Measurements from ENCODE around the gene ISM2. TPM values are rescaled to one million over a fixed set of nuclear protein-coding genes. Genes with fewer than 3 reads are reported as not detected.

ISM2 gene
- total and polyA plus RNA-seq, 2 of the 8 experiments (the other 6 are each of a cell fraction or from before 2014, with no cell fraction given), result 0.52 to 0.79 TPM

- Histone ChIP-seq H4K20me1 (replicated peaks in 1 of 2; ENCODE audit: control insufficient read depth in 1 of 2, insufficient read depth in 2 of 2, low read length in 2 of 2) (peaks cover 0 to 2% of the 10 kb centered on the region in 2 experiments), H3K18ac (ENCODE audit: extremely low read depth, low read length) (no peak overlapping the region), H3K27ac (ENCODE audit: low read depth, low read length) (no peak overlapping the region), H3K9ac (replicated peaks in 1 of 4; ENCODE audit: extremely low read depth in 1 of 4, low read depth in 3 of 4, low read length in 3 of 4) (no peak overlapping the region; a peak in 1 of 7 replicates), H3K4me1 (replicated peaks in 1 of 4; ENCODE audit: control insufficient read depth in 3 of 4, insufficient read depth in 4 of 4, low read length in 3 of 4) (peaks cover 0 to 7% (median 3%) of the 10 kb centered on the region in 4 experiments; a peak in 4 of 7 replicates), H4K91ac (replicated peaks; ENCODE audit: insufficient read length, low read length) (no peak overlapping the region), H3K4me3 (ENCODE audit: extremely low read depth in 1 of 4, insufficient read depth in 2 of 4, low read depth in 3 of 4, low read length in 4 of 4) (peak overlapping the region; percentile 44 to 71 (median 54)), H3K9me3 (ENCODE audit: insufficient read depth in 2 of 2, low read depth in 1 of 2, low read length in 1 of 2) (no peaks in the 10 kb centered on the region), H3K14ac (ENCODE audit: insufficient read length) (no peak overlapping the region), H3K23me2 (ENCODE audit: low read depth, low read length) (peaks cover 14% of the 10 kb centered on the region; the same call in 1 of the 2 replicates), H3K4ac (replicated peaks; ENCODE audit: insufficient read length, low read depth, low read length) (no peak overlapping the region), H3K56ac (replicated peaks; ENCODE audit: insufficient read length, low read depth, low read length) (no peak overlapping the region), H3K4me2 (ENCODE audit: insufficient read depth in 1 of 2, low read depth in 2 of 2, low read length in 2 of 2) (peak overlapping the region; percentile 89 to 92), H3K23ac (ENCODE audit: insufficient read length) (no peak overlapping the region), H2BK20ac (ENCODE audit: low read length) (no peak overlapping the region), H3K36me3 (ENCODE audit: control insufficient read depth in 2 of 4, insufficient read depth in 4 of 4, low read length in 3 of 4) (no peaks in the 10 kb centered on the region; a peak in 1 of 8 replicates), H2BK5ac (ENCODE audit: low read depth, low read length) (no peak overlapping the region), H2BK15ac (ENCODE audit: low read length) (no peak overlapping the region), H3K79me1 (ENCODE audit: low read depth, low read length) (no peaks in the 10 kb centered on the region), H2AFZ (ENCODE audit: low read length) (peak overlapping the region; percentile 36; the same call in 1 of the 2 replicates), H2AK5ac (ENCODE audit: low read depth, low read length) (no peak overlapping the region), H2BK120ac (replicated peaks; ENCODE audit: low read depth, low read length) (no peak overlapping the region), H4K8ac (ENCODE audit: extremely low read depth, insufficient read depth, low read length) (no peak overlapping the region), H2BK12ac (ENCODE audit: low read depth, low read length) (no peak overlapping the region), H3K79me2 (ENCODE audit: control insufficient read depth in 1 of 2, insufficient read depth in 2 of 2, low read length in 2 of 2) (no peaks in the 10 kb centered on the region), H4K5ac (ENCODE audit: insufficient read length, low read depth, low read length) (no peak overlapping the region), H3K27me3 (replicated peaks in 1 of 4; ENCODE audit: control insufficient read depth in 3 of 4, extremely low read depth in 1 of 4, insufficient read depth in 3 of 4, low read length in 3 of 4) (peaks cover 26 to 44% (median 38%) of the 10 kb centered on the region in 4 experiments)
- POLR2A ChIA-PET (ENCODE audit: partially characterized antibody), result interaction anchor here (0.8 to 1.5 kb wide), 2 partner anchors 14 to 27 kb away, joined by 3 to 4 read pairs; no protein-coding TSS in a partner anchor
- CTCF ChIA-PET (ENCODE audit: partially characterized antibody), result interaction anchor here (2.3 kb wide), 1 partner anchor 40 kb away, joined by 11 read pairs; no protein-coding TSS in a partner anchor
- DNase-seq (ENCODE audit: low read depth in 1 of 2, low spot score in 2 of 2) (peak in 1 of 2 experiments; percentile 66), FAIRE-seq (no peak)
- WGBS, 2 experiments (ENCODE audit: extremely low coverage in 1 of 2, insufficient coverage in 1 of 2, insufficient read length in 1 of 2, insufficient replicate concordance in 2 of 2, low coverage in 1 of 2, low lambda C conversion rate in 2 of 2, missing lambda C conversion rate in 1 of 2), result 15% methylated on average over 27 of the region's 53 CpGs; no CpG with 5 or more reads in 1 of the 2 experiments
- TF ChIP-seq JUND (IDR thresholded peaks at IDR 0.05; ENCODE audit: low read length) (no peak), NRF1 (IDR thresholded peaks at IDR 0.05; ENCODE audit: low read depth, low read length) (no peak), GABPA (IDR thresholded peaks at IDR 0.05; ENCODE audit: borderline replicate concordance, insufficient read depth, low read length) (no peak), PHF8 (conservative IDR thresholded peaks at IDR 0.05; ENCODE audit: low read depth, low read length) (no peak), ASH2L (IDR thresholded peaks at IDR 0.05; ENCODE audit: low read length) (peak; percentile 51), KDM4A (IDR thresholded peaks at IDR 0.05; ENCODE audit: low read depth, low read length, severe bottlenecking) (no peak), TBP (IDR thresholded peaks at IDR 0.05; ENCODE audit: low read depth, low read length) (no peak), HDAC2 (IDR thresholded peaks at IDR 0.05; ENCODE audit: borderline replicate concordance in 1 of 2, low read depth in 2 of 2, low read length in 2 of 2) (no peak), RAD21 (IDR thresholded peaks at IDR 0.05 in 1 of 2, conservative IDR thresholded peaks at IDR 0.05 in 1 of 2; ENCODE audit: low read depth in 2 of 2, low read length in 2 of 2) (no peak), RBBP5 (IDR thresholded peaks at IDR 0.05; ENCODE audit: borderline replicate concordance, low read depth, low read length) (peak; percentile 21; the same call in 1 of the 2 replicates), EZH2 (IDR thresholded peaks at IDR 0.05; ENCODE audit: low read depth, low read length, severe bottlenecking) (peak; percentile 46), BRCA1 (IDR thresholded peaks at IDR 0.05; ENCODE audit: low read depth, low read length) (no peak)
These were observed 440 bp upstream of the ISM2 start for GRCh38 chr14:77498984-77499527.

All from H1 (cell line).